GM23248 (cell line): ENCODE data around the gene NAXD.

Experiments used
- EZH2 ChIP-seq: fragments of 200-600 bp; sonication (generic); IDR thresholded peaks from 2 replicates; pipeline ENCODE4 v1.6.1; 2018; ENCODE audit warnings: antibody characterized with exemption, mild to moderate bottlenecking; ENCODE audit not compliant: insufficient read depth, poor library complexity, severe bottlenecking
- EZH2phosphoT487 ChIP-seq: fragments of 200-600 bp; sonication (generic); IDR thresholded peaks from 2 replicates; pipeline ENCODE4 v1.6.1; 2018; ENCODE audit warnings: antibody characterized with exemption, moderate library complexity, mild to moderate bottlenecking, low read depth; ENCODE audit not compliant: insufficient read depth

DNA sequence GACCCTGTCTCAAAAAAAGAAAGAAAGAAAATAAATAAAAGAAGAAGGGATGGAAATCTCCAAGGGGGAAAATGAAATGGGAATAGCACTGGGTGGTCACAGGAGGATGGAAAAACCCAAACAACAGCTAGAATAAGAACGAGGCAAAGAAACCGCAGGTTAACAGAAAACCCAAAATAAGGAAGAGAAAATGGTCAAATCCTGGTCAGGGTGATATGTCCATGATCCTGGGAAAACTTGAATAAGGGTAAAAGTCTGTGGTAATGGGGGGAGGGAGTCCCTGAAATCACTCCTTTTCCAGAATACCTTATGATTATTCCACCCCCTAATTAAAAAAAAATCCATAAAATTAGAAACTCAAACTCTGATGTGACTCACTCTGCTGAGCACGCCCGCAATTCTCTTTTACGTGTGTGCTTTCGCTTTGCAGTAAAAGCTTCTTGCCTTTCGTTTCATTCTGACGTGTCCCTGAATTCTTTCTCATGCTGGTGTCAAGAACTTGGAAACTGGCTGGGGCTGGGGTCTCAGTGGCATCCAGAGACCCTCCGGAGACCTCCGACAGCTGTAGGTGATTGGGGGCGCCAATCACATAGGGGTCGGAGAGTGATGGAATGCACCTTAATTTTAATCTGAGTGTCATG is 4.3 kb upstream of the NAXD start:
- no peak for TF ChIP-seq EZH2
- TF ChIP-seq EZH2phosphoT487 = no peak
